Activated B cell treated with CpG ODN at 0.5 μM for 24 hours (primary cell): ENCODE data around the gene SLC9C1. TPM values are rescaled to one million over a fixed set of nuclear protein-coding genes. Genes with fewer than 3 reads are reported as not detected.

Experiments
- ATAC-seq: fragments of 200-7000 bp; cut with Tn5 transposase; one replicate; pipeline ENCODE4 v1.10.0; 2021; ENCODE audit warnings: low read depth, mild to moderate bottlenecking, moderate library complexity
- CTCF ChIA-PET: fragments of 350-600 bp; sonication (Branson Sonifier 250); formaldehyde crosslinking; loops from one replicate; lab custom pipeline; 2021; ENCODE audit warnings: antibody characterized with exemption; lab: Charles Lee
- POLR2A ChIA-PET: fragments of 350-600 bp; sonication (Branson Sonifier 250); formaldehyde crosslinking; loops from one replicate; lab custom pipeline; 2021; ENCODE audit warnings: antibody characterized with exemption; lab: Charles Lee
- DNase-seq: peaks from one replicate; pipeline ENCODE4 v3.0.0; 2022
- H3K27ac Mint-ChIP-seq: one replicate; pipeline ENCODE4 v1.8.0; 2020; ENCODE audit warnings: mixed read lengths
- H3K27me3 Mint-ChIP-seq: one replicate; pipeline ENCODE4 v1.8.0; 2021; ENCODE audit warnings: mixed read lengths
- H3K36me3 Mint-ChIP-seq: one replicate; pipeline ENCODE4 v1.8.0; 2021; ENCODE audit warnings: low read depth, mixed read lengths
- H3K4me1 Mint-ChIP-seq: one replicate; pipeline ENCODE4 v1.8.0; 2021; ENCODE audit warnings: mixed read lengths
- H3K4me3 Mint-ChIP-seq: one replicate; pipeline ENCODE4 v1.8.0; 2020; ENCODE audit warnings: mild to moderate bottlenecking, mixed read lengths
- H3K9me3 Mint-ChIP-seq: one replicate; pipeline ENCODE4 v1.8.0; 2020; ENCODE audit warnings: mixed read lengths
- intact Hi-C: fragments of 100-400 bp; cut with micrococcal nuclease; formaldehyde crosslinking; loops from one replicate; pipeline ENCODE4 v1.15.1; 2024
- total RNA-seq: library from RNA; stranded (reverse); gene quantifications from 2 replicates; pipeline ENCODE4 v1.2.3, GENCODE V29; 2022
- TF ChIP-seq, protein P1 (sequence below): fragments of 200-600 bp; IDR thresholded peaks from one replicate; pipeline ENCODE4 v1.8.0; 2022; ENCODE audit warnings: antibody characterized with exemption, mild to moderate bottlenecking

Gene SLC9C1
- total RNA-seq, 1 donor from 2014 or later = 0.58 TPM

DNA sequence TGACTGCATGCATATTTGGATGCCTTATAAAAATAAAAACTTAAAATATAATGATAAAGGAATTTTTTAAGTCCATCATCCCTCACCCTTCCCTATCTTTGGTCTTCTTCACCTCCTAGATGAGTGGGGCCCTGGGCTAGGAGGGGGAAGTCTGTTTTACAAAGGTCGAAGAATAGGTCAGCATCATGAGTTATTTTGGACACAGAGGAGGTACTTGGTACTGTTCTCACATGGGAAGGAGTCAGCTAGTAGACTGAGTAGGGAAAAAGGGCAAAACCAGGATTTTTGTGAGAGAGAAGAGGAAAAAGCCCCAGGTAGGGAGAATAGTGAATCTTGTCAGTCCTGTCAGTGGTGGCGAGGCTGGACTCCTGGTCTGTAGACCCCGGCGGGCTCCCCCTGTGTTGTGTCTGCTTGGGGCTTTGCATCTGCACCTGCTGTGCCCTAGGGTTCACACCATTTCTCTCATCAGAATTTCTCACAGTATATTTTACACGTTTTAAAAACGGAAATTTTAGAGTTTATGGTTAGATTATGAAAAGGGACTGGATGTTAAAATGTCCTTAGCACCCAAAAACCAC, 178.1 kb downstream of the SLC9C1 start:
- Mint-ChIP-seq H3K36me3 (no peaks in the 10 kb centered on the region), H3K9me3 (no peaks in the 10 kb centered on the region), H3K27ac (peak overlapping the region; percentile 85), H3K27me3 (no peaks in the 10 kb centered on the region), H3K4me1 (peaks cover 93% of the 10 kb centered on the region), H3K4me3 (no peak overlapping the region)
- DNase-seq (no peak), ATAC-seq (no peak)
- intact Hi-C loops = loop anchor here (1.0 to 10.0 kb wide), 2 partner anchors 13 to 879 kb away; partner anchors contain the start of gene GTPBP8
- TF ChIP-seq, protein P1, sequence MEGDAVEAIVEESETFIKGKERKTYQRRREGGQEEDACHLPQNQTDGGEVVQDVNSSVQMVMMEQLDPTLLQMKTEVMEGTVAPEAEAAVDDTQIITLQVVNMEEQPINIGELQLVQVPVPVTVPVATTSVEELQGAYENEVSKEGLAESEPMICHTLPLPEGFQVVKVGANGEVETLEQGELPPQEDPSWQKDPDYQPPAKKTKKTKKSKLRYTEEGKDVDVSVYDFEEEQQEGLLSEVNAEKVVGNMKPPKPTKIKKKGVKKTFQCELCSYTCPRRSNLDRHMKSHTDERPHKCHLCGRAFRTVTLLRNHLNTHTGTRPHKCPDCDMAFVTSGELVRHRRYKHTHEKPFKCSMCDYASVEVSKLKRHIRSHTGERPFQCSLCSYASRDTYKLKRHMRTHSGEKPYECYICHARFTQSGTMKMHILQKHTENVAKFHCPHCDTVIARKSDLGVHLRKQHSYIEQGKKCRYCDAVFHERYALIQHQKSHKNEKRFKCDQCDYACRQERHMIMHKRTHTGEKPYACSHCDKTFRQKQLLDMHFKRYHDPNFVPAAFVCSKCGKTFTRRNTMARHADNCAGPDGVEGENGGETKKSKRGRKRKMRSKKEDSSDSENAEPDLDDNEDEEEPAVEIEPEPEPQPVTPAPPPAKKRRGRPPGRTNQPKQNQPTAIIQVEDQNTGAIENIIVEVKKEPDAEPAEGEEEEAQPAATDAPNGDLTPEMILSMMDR = no peak
- POLR2A ChIA-PET = interaction anchor here (1.1 to 3.5 kb wide), 9 partner anchors 10 to 383 kb away, joined by 5 to 30 read pairs (median 13); partner anchors contain the start of gene GCSAM
- CTCF ChIA-PET = interaction anchor here (1.1 to 1.3 kb wide), 2 partner anchors 17 to 21 kb away, joined by 3 to 5 read pairs; partner anchors contain the start of gene GCSAM

DNA sequence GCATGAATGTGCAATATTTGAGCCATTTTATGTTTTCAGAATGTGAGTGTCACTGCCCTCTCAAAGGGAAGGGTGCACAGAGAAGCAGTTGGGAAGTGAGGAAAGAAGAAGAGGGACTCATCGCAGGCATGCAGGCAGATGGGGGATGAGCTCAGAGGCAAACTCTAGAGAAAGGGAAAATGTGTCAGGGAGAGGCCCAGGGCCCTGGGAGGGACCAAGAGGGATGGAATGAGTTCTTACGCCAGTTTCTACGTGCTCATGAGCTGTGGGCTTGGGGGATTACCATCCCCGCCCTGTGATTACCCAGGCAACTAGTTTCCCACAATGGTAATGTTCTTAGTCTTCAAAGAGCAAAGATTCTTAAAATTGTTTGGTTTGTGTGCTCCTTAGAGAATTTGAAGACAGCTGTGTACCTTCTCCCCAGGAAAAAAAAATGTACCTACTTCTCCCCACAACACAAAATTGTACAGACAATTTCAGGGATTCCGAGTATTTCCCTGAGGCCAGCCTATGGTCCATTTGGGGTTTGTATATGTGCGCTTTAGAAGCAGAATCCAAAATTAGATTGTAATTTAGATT, 178.8 kb downstream of the SLC9C1 start:
- ChIA-PET POLR2A (interaction anchor here (1.1 to 2.9 kb wide), 8 partner anchors 10 to 383 kb away, joined by 5 to 30 read pairs (median 6); partner anchors contain the start of gene GCSAM), CTCF (interaction anchor here (0.9 to 2.5 kb wide), 4 partner anchors 16 to 178 kb away, joined by 3 to 9 read pairs (median 4); partner anchors contain the start of genes GCSAM and SLC9C1)
- Mint-ChIP-seq H3K4me3 (peak overlapping the region; percentile 39), H3K9me3 (no peaks in the 10 kb centered on the region), H3K27me3 (no peaks in the 10 kb centered on the region), H3K27ac (peak overlapping the region; percentile 85), H3K36me3 (no peaks in the 10 kb centered on the region), H3K4me1 (peaks cover 87% of the 10 kb centered on the region)
- ATAC-seq (peak; percentile 29), DNase-seq (no peak)
- TF ChIP-seq, protein P1 = no peak
- intact Hi-C loops = loop anchor here (1.0 to 10.0 kb wide), 2 partner anchors 14 to 880 kb away; partner anchors contain the start of gene GTPBP8

DNA sequence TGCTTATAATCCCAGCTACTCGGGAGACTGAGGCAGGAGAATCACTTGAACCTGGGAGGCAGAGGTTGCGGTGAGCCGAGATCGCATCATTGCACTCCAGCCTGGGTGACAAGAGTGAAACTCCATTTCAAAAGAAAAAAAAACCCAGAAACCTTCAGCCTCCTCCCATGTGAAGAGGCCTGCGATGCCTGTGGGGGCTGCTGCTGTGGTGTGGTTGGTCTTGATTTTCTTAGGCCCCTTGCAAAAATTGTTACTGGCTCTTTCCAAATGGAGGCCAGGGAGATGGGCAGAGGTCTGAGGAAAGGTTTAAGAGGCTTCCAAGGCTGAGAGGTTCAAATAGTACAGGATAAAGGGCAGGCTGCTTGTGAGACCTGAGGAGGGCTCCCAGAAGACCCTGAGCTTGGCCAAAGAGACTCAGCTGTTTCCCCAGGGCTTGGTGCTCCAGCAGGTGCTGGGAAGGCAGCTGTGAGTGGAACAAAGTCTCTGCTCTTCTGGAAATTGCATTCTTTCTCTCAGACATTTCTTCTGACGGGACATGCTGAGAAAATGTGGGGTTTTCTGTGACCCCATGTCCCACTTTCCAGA, 179.3 kb downstream of the SLC9C1 start:
- H3K4me1 Mint-ChIP-seq = peaks cover 81% of the 10 kb centered on the region
- H3K27ac Mint-ChIP-seq = peak overlapping the region; percentile 85
- peak; percentile 32 for ATAC-seq

DNA sequence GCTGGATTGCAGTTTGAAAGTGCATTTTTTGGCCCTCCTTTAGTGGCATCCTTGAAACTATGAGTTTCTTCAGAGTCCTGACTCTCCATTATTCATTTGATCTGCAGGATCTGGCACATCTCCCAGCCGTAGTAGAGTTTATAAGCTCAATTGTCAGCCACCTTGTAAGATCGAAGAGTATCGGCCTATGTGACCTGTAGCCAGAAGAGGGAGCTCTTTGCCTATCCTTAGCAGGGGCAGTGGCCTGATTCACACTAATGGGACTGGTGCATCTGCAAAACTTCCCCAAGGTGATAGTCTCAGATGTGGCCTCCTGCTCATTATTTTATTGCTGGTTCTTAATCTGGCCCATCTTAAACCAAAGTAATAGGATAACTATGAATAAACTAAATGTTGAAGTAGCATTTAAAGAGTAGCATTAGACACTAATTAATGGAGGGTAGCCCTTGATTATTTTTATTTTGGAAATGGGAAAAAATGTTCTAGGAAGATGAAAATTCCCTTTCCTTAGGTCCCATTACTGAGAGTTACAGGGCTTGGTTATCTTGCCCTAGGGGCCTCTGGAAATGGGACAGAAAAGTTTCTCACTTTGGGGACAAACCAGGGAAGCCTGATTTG, 182.1 kb downstream of the SLC9C1 start:
- peaks cover 53% of the 10 kb centered on the region for H3K4me1 Mint-ChIP-seq
- TF ChIP-seq, protein P1 = peak; percentile 68
- ATAC-seq (peak; percentile 79), DNase-seq (no peak)
- CTCF ChIA-PET = interaction anchor here (0.6 to 4.2 kb wide), 37 partner anchors 10 to 1177 kb away, joined by 3 to 64 read pairs (median 5); partner anchors contain the start of genes BTLA, CD200, GCSAM and SLC9C1
- H3K9me3 Mint-ChIP-seq = no peaks in the 10 kb centered on the region
- no peak overlapping the region for H3K4me3 Mint-ChIP-seq
- no peaks in the 10 kb centered on the region for H3K36me3 Mint-ChIP-seq
- intact Hi-C loops = loop anchor here (1.0 to 10.0 kb wide), 9 partner anchors 21 to 1175 kb away; partner anchors contain the start of genes GCSAM and GTPBP8
- POLR2A ChIA-PET = interaction anchor here (0.6 to 1.5 kb wide), 11 partner anchors 11 to 470 kb away, joined by 3 to 6 read pairs (median 3); partner anchors contain the start of genes ATG3, CD200, SLC35A5 and SLC9C1
- H3K27me3 Mint-ChIP-seq = no peaks in the 10 kb centered on the region
- no peak overlapping the region for H3K27ac Mint-ChIP-seq

More for the DNA sequence above, 179.3 kb downstream of the SLC9C1 start:
- H3K4me3 Mint-ChIP-seq = peak overlapping the region; percentile 39
- DNase-seq = no peak
- no peaks in the 10 kb centered on the region for H3K9me3 Mint-ChIP-seq
- H3K36me3 Mint-ChIP-seq = no peaks in the 10 kb centered on the region
- CTCF ChIA-PET = interaction anchor here (0.9 to 2.5 kb wide), 6 partner anchors 15 to 179 kb away, joined by 3 to 9 read pairs (median 3); partner anchors contain the start of genes GCSAM and SLC9C1
- no peaks in the 10 kb centered on the region for H3K27me3 Mint-ChIP-seq
- TF ChIP-seq, protein P1 = no peak
- POLR2A ChIA-PET = interaction anchor here (0.8 to 2.9 kb wide), 12 partner anchors 11 to 404 kb away, joined by 5 to 30 read pairs (median 6); partner anchors contain the start of genes BTLA, CD200 and GCSAM
- intact Hi-C loops = loop anchor here (1.0 to 10.0 kb wide), 3 partner anchors 15 to 1173 kb away; partner anchors contain the start of gene GTPBP8
